ENCODE data around the gene HDAC1. TPM values are rescaled to one million over a fixed set of nuclear protein-coding genes. Genes with fewer than 3 reads are reported as not detected.

The HDAC1 gene
- total and polyA plus RNA-seq, 7 donors: 47.1 to 215 (median 68.0) TPM

- 92 to 96% methylated on average over 12 of the region's 12 CpGs for WGBS, 2 donors
Measured at GRCh38 chr1:32363713-32364112, 71.8 kb downstream of the HDAC1 start.

GRCh38 chr1:32364836-32365235 is 73.0 kb downstream of the HDAC1 start:
- H3K27ac ChIP-seq: no peak overlapping the region
- intact Hi-C loops (cut with DNase I): no loop called here
- no peak overlapping the region for H3K4me3 ChIP-seq
- H3K9me3 ChIP-seq: no peaks in the 10 kb centered on the region
- no peak for TF ChIP-seq POLR2AphosphoS5 (IDR thresholded peaks at IDR 0.05)
- no peak for TF ChIP-seq CTCF (IDR thresholded peaks at IDR 0.05)
- TF ChIP-seq EP300 (IDR thresholded peaks at IDR 0.05): no peak
- TF ChIP-seq POLR2A (IDR thresholded peaks at IDR 0.05): no peak
- H3K27me3 ChIP-seq: no peaks in the 10 kb centered on the region
- H3K4me1 ChIP-seq: peaks cover 0 to 21% (median 18%) of the 10 kb centered on the region in 4 donors
- H3K36me3 ChIP-seq: peaks cover 32 to 70% (median 46%) of the 10 kb centered on the region in 4 donors
- DNase-seq: no peak
- WGBS, 2 donors: 84 to 92% methylated on average over 5 of the region's 5 CpGs

More at GRCh38 chr1:32363713-32364112, 71.8 kb downstream of the HDAC1 start:
- peaks cover 32 to 59% (median 37%) of the 10 kb centered on the region in 4 donors for H3K36me3 ChIP-seq
- H3K4me3 ChIP-seq: no peak overlapping the region
- peaks cover 0 to 21% (median 18%) of the 10 kb centered on the region in 4 donors for H3K4me1 ChIP-seq
- intact Hi-C loops (cut with DNase I): no loop called here
- TF ChIP-seq POLR2A (IDR thresholded peaks at IDR 0.05) (no peak), POLR2AphosphoS5 (IDR thresholded peaks at IDR 0.05) (peak in 1 of 4 donors; percentile 2), CTCF (IDR thresholded peaks at IDR 0.05) (no peak), EP300 (IDR thresholded peaks at IDR 0.05) (no peak)
- no peak for DNase-seq
- no peak overlapping the region for H3K27ac ChIP-seq
- H3K27me3 ChIP-seq: no peaks in the 10 kb centered on the region
- H3K9me3 ChIP-seq: no peaks in the 10 kb centered on the region

- TF ChIP-seq EP300 (IDR thresholded peaks at IDR 0.05) (no peak), CTCF (IDR thresholded peaks at IDR 0.05) (no peak), POLR2A (IDR thresholded peaks at IDR 0.05) (no peak)
- intact Hi-C loops (cut with DNase I): no loop called here
- Histone ChIP-seq H3K36me3 (peaks cover 32 to 71% (median 46%) of the 10 kb centered on the region in 4 donors), H3K9me3 (no peaks in the 10 kb centered on the region), H3K4me1 (peaks cover 0 to 21% (median 18%) of the 10 kb centered on the region in 4 donors), H3K27me3 (no peaks in the 10 kb centered on the region), H3K27ac (no peak overlapping the region), H3K4me3 (no peak overlapping the region)
- DNase-seq: no peak
- 90 to 91% methylated on average over 6 of the region's 6 CpGs for WGBS, 2 donors
Measured at GRCh38 chr1:32365445-32365844, 73.6 kb downstream of the HDAC1 start.

- Histone ChIP-seq H3K9me3 (no peaks in the 10 kb centered on the region), H3K27ac (no peak overlapping the region), H3K4me3 (no peak overlapping the region), H3K4me1 (no peaks in the 10 kb centered on the region), H3K36me3 (peaks cover 32 to 93% (median 52%) of the 10 kb centered on the region in 4 donors), H3K27me3 (no peaks in the 10 kb centered on the region)
- intact Hi-C loops (cut with DNase I): no loop called here
- DNase-seq: no peak
- WGBS, 2 donors: 96 to 98% methylated on average over 7 of the region's 7 CpGs
- TF ChIP-seq CTCF (IDR thresholded peaks at IDR 0.05) (no peak), POLR2AphosphoS5 (IDR thresholded peaks at IDR 0.05) (no peak), POLR2A (IDR thresholded peaks at IDR 0.05) (no peak), EP300 (IDR thresholded peaks at IDR 0.05) (no peak)
Measured at GRCh38 chr1:32367912-32368635, 76.2 kb downstream of the HDAC1 start.

Data from sigmoid colon (tissue), 7 donors.